Activated CD4-positive, alpha-beta T cell treated with anti-CD3 and anti-CD28 coated beads for 36 hours (primary cell): ENCODE results near the gene AFAP1. TPM values are rescaled to one million over a fixed set of nuclear protein-coding genes. Genes with fewer than 3 reads are reported as not detected.
A peak's percentile ranks its signal among the peaks of the same experiment; 100 is the strongest.

Source experiments
- ATAC-seq: fragments of 200-7000 bp; cut with Tn5 transposase; one replicate; pipeline ENCODE4 v1.10.0; 2021; ENCODE audit warnings: mild to moderate bottlenecking, moderate library complexity
- CTCF ChIA-PET: fragments of 350-600 bp; sonication (Branson Sonifier 250); formaldehyde crosslinking; loops from one replicate; lab custom pipeline; 2021; ENCODE audit warnings: antibody characterized with exemption; lab: Charles Lee
- POLR2A ChIA-PET: fragments of 350-600 bp; sonication (Branson Sonifier 250); formaldehyde crosslinking; loops from one replicate; lab custom pipeline; 2021; ENCODE audit warnings: antibody characterized with exemption, inconsistent platforms; lab: Charles Lee
- DNase-seq: peaks from one replicate; pipeline ENCODE4 v3.0.0-alpha.2; 2020
- H3K27ac Mint-ChIP-seq: one replicate; pipeline ENCODE4 v1.8.0; 2021; ENCODE audit warnings: mixed read lengths
- H3K27me3 Mint-ChIP-seq: one replicate; pipeline ENCODE4 v1.8.0; 2021; ENCODE audit warnings: mixed read lengths
- H3K36me3 Mint-ChIP-seq: one replicate; pipeline ENCODE4 v1.8.0; 2021; ENCODE audit warnings: low read depth, mixed read lengths
- H3K4me1 Mint-ChIP-seq: one replicate; pipeline ENCODE4 v1.8.0; 2021; ENCODE audit warnings: mixed read lengths
- H3K4me3 Mint-ChIP-seq: one replicate; pipeline ENCODE4 v1.8.0; 2021; ENCODE audit warnings: mild to moderate bottlenecking, moderate library complexity, mixed read lengths
- H3K9me3 Mint-ChIP-seq: one replicate; pipeline ENCODE4 v1.8.0; 2021; ENCODE audit warnings: low read depth, mixed read lengths
- intact Hi-C, 2 experiments: fragments of 100-400 bp; cut with DNase I in 1 of 2; cut with micrococcal nuclease in 1 of 2; formaldehyde crosslinking; loops; one replicate each; pipeline versions ENCODE4 v1.14.2 to v1.15.1; 2022 to 2024; cut with DNase I, micrococcal nuclease
- total RNA-seq, 2 experiments: library from RNA; stranded (reverse); gene quantifications; one replicate each; pipeline ENCODE4 v1.2.3, GENCODE V29; 2021

Gene AFAP1
- total RNA-seq, 2 experiments from 2014 or later = 27.1 to 27.2 TPM

GRCh38 chr4:7872264-7872771 lies 67.3 kb downstream of the AFAP1 start:
- Mint-ChIP-seq H3K4me1 (peaks cover 43% of the 10 kb centered on the region), H3K27me3 (no peaks in the 10 kb centered on the region), H3K4me3 (no peak overlapping the region), H3K9me3 (no peaks in the 10 kb centered on the region), H3K36me3 (peaks cover 11% of the 10 kb centered on the region), H3K27ac (no peak overlapping the region)
- ATAC-seq (no peak), DNase-seq (no peak)
- ChIA-PET POLR2A (no interaction called here), CTCF (interaction anchor here (0.6 kb wide), 1 partner anchor 102 kb away, joined by 3 read pairs; no protein-coding TSS in a partner anchor)
- intact Hi-C loops = no loop called here

- H3K27ac Mint-ChIP-seq = no peak overlapping the region
- DNase-seq (no peak), ATAC-seq (no peak)
- no peak overlapping the region for H3K4me3 Mint-ChIP-seq
- H3K4me1 Mint-ChIP-seq = peaks cover 39% of the 10 kb centered on the region
- H3K9me3 Mint-ChIP-seq = no peaks in the 10 kb centered on the region
- H3K27me3 Mint-ChIP-seq = no peaks in the 10 kb centered on the region
- H3K36me3 Mint-ChIP-seq = peaks cover 13% of the 10 kb centered on the region
- CTCF ChIA-PET = interaction anchor here (0.6 kb wide), 1 partner anchor 29 kb away, joined by 4 read pairs; no protein-coding TSS in a partner anchor
- intact Hi-C loops = no loop called here
- POLR2A ChIA-PET = no interaction called here
These were observed 68.3 kb downstream of the AFAP1 start for GRCh38 chr4:7871356-7871755.

- ATAC-seq (no peak), DNase-seq (no peak)
- ChIA-PET POLR2A (interaction anchor here (0.7 to 1.0 kb wide), 2 partner anchors 26 to 573 kb away, joined by 3 to 7 read pairs; no protein-coding TSS in a partner anchor), CTCF (interaction anchor here (0.7 to 1.1 kb wide), 2 partner anchors 16 to 119 kb away, joined by 3 to 4 read pairs; no protein-coding TSS in a partner anchor)
- Mint-ChIP-seq H3K36me3 (peaks cover 17% of the 10 kb centered on the region), H3K27me3 (no peaks in the 10 kb centered on the region), H3K4me3 (no peak overlapping the region), H3K4me1 (peaks cover 33% of the 10 kb centered on the region), H3K27ac (peak overlapping the region; percentile 52), H3K9me3 (peaks cover 3% of the 10 kb centered on the region)
- intact Hi-C loops = loop anchor here in 1 of 2 experiments (1.0 to 2.0 kb wide), 2 partner anchors 38 to 70 kb away; partner anchors contain the start of gene AFAP1
These were observed 70.7 kb downstream of the AFAP1 start for GRCh38 chr4:7868892-7869471.

- intact Hi-C loops = loop anchor here in 1 of 2 experiments (1.0 to 2.0 kb wide), 2 partner anchors 37 to 70 kb away; partner anchors contain the start of gene AFAP1
- Mint-ChIP-seq H3K27ac (peak overlapping the region; percentile 38), H3K27me3 (no peaks in the 10 kb centered on the region), H3K36me3 (peaks cover 18% of the 10 kb centered on the region), H3K9me3 (peaks cover 6% of the 10 kb centered on the region), H3K4me1 (peaks cover 31% of the 10 kb centered on the region), H3K4me3 (no peak overlapping the region)
- POLR2A ChIA-PET = interaction anchor here (0.7 kb wide), 1 partner anchor 573 kb away, joined by 7 read pairs; no protein-coding TSS in a partner anchor
- ATAC-seq (no peak), DNase-seq (no peak)
- CTCF ChIA-PET = interaction anchor here (0.7 kb wide), 3 partner anchors 8 to 16 kb away, joined by 3 read pairs; no protein-coding TSS in a partner anchor
These were observed 71.3 kb downstream of the AFAP1 start for GRCh38 chr4:7868436-7868775.

GRCh38 chr4:7867701-7868435 lies 71.8 kb downstream of the AFAP1 start:
- Mint-ChIP-seq H3K4me1 (peaks cover 30% of the 10 kb centered on the region), H3K36me3 (peaks cover 18% of the 10 kb centered on the region), H3K27ac (peak overlapping the region; percentile 74), H3K9me3 (peaks cover 6% of the 10 kb centered on the region), H3K27me3 (no peaks in the 10 kb centered on the region), H3K4me3 (no peak overlapping the region)
- POLR2A ChIA-PET = no interaction called here
- CTCF ChIA-PET = interaction anchor here (0.7 kb wide), 2 partner anchors 9 to 12 kb away, joined by 3 read pairs; no protein-coding TSS in a partner anchor
- peak; percentile 51 for DNase-seq
- peak; percentile 53 for ATAC-seq
- intact Hi-C loops = loop anchor here in 1 of 2 experiments (1.0 to 2.0 kb wide), 2 partner anchors 37 to 71 kb away; partner anchors contain the start of gene AFAP1

- Mint-ChIP-seq H3K9me3 (peaks cover 6% of the 10 kb centered on the region), H3K27me3 (no peaks in the 10 kb centered on the region), H3K4me1 (peaks cover 30% of the 10 kb centered on the region), H3K36me3 (peaks cover 18% of the 10 kb centered on the region), H3K4me3 (no peak overlapping the region), H3K27ac (peak overlapping the region; percentile 74)
- ATAC-seq (no peak), DNase-seq (no peak)
- POLR2A ChIA-PET = interaction anchor here (0.6 kb wide), 1 partner anchor 534 kb away, joined by 3 read pairs; no protein-coding TSS in a partner anchor
- intact Hi-C loops = no loop called here
- CTCF ChIA-PET = no interaction called here
These were observed 72.5 kb downstream of the AFAP1 start for GRCh38 chr4:7867191-7867590.

- Mint-ChIP-seq H3K27ac (no peak overlapping the region), H3K27me3 (no peaks in the 10 kb centered on the region), H3K9me3 (peaks cover 6% of the 10 kb centered on the region), H3K4me3 (no peak overlapping the region), H3K36me3 (peaks cover 19% of the 10 kb centered on the region), H3K4me1 (peaks cover 30% of the 10 kb centered on the region)
- POLR2A ChIA-PET = no interaction called here
- ATAC-seq = no peak
- no peak for DNase-seq
- CTCF ChIA-PET = interaction anchor here (1.3 kb wide), 1 partner anchor 10 kb away, joined by 3 read pairs; no protein-coding TSS in a partner anchor
- intact Hi-C loops = no loop called here
These were observed 74.1 kb downstream of the AFAP1 start for GRCh38 chr4:7865533-7865932.

GRCh38 chr4:7864685-7865084 lies 75.0 kb downstream of the AFAP1 start:
- DNase-seq (no peak), ATAC-seq (peak; percentile 20)
- POLR2A ChIA-PET = interaction anchor here (0.7 kb wide), 1 partner anchor 9 kb away, joined by 3 read pairs; no protein-coding TSS in a partner anchor
- Mint-ChIP-seq H3K9me3 (peaks cover 6% of the 10 kb centered on the region), H3K4me1 (peaks cover 30% of the 10 kb centered on the region), H3K27me3 (no peaks in the 10 kb centered on the region), H3K27ac (no peak overlapping the region), H3K4me3 (no peak overlapping the region), H3K36me3 (peaks cover 21% of the 10 kb centered on the region)
- intact Hi-C loops = no loop called here
- CTCF ChIA-PET = interaction anchor here (0.7 to 1.5 kb wide), 5 partner anchors 10 to 122 kb away, joined by 3 to 8 read pairs (median 4); no protein-coding TSS in a partner anchor

GRCh38 chr4:7863911-7864681 lies 75.6 kb downstream of the AFAP1 start:
- peak overlapping the region; percentile 34 for H3K27ac Mint-ChIP-seq
- peaks cover 32% of the 10 kb centered on the region for H3K4me1 Mint-ChIP-seq
- H3K27me3 Mint-ChIP-seq = no peaks in the 10 kb centered on the region
- ChIA-PET CTCF (interaction anchor here (0.7 to 1.5 kb wide), 6 partner anchors 9 to 124 kb away, joined by 3 to 8 read pairs (median 4); no protein-coding TSS in a partner anchor), POLR2A (interaction anchor here (0.7 kb wide), 1 partner anchor 9 kb away, joined by 3 read pairs; no protein-coding TSS in a partner anchor)
- ATAC-seq (peak; percentile 55), DNase-seq (peak; percentile 56)
- H3K36me3 Mint-ChIP-seq = peaks cover 17% of the 10 kb centered on the region
- peak overlapping the region; percentile 41 for H3K4me3 Mint-ChIP-seq
- intact Hi-C loops = no loop called here
- peaks cover 6% of the 10 kb centered on the region for H3K9me3 Mint-ChIP-seq

- H3K4me1 Mint-ChIP-seq = peaks cover 32% of the 10 kb centered on the region
- H3K27ac Mint-ChIP-seq = no peak overlapping the region
- DNase-seq (no peak), ATAC-seq (no peak)
- H3K9me3 Mint-ChIP-seq = peaks cover 6% of the 10 kb centered on the region
- peaks cover 17% of the 10 kb centered on the region for H3K36me3 Mint-ChIP-seq
- intact Hi-C loops = no loop called here
- H3K4me3 Mint-ChIP-seq = no peak overlapping the region
- no peaks in the 10 kb centered on the region for H3K27me3 Mint-ChIP-seq
- ChIA-PET CTCF (interaction anchor here (0.8 to 1.1 kb wide), 2 partner anchors 19 to 51 kb away, joined by 3 read pairs; no protein-coding TSS in a partner anchor), POLR2A (no interaction called here)
These were observed 77.0 kb downstream of the AFAP1 start for GRCh38 chr4:7862561-7863192.
